ENCODE data around the gene DIAPH2.

GRCh38 chrX:97175147-97175546 lies 490.5 kb downstream of the DIAPH2 start:
- TF ChIP-seq CTCF (IDR thresholded peaks at IDR 0.05), result no peak
- TF ChIP-seq EZH2 (IDR thresholded peaks at IDR 0.05; ENCODE audit: borderline replicate concordance, insufficient read depth, low read depth, low read length, poor library complexity, severe bottlenecking), result no peak

Measured in B cell (primary cell).